ENCODE results near the gene CLEC4E. TPM values are rescaled to one million over a fixed set of nuclear protein-coding genes. Genes with fewer than 3 reads are reported as not detected.
"Not testable (repeated sequence)": the region's sequence is repeated elsewhere in the genome, so short reads cannot be mapped to it uniquely, and the experiment has no call there.

CLEC4E gene
- total and polyA plus RNA-seq, 2 of the 13 experiments (the other 11 are each of a cell fraction or from before 2014, with no cell fraction given): not detected

DNA sequence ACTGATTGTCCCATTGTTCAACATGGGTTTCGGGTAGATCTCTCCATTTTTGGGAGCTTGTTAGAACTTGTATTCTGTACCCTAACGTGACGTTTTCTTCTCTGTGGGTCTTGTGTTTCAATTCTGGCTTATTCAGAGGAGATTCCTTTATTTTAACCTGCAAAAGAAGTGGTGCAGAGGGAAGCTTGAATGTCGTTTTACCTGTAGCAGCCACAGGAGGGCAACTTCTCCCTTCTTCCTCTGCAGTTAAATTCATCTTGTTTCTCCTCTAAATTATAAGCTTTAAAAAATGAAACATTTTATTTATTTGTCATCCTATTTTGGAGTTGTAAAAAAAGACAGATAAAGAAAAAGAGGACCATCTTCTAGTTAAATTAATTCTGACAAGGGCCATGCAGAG is 41.1 kb downstream of the CLEC4E start:
- WGBS (ENCODE audit: low lambda C conversion rate): 3% methylated on average over 4 of the region's 4 CpGs
- Histone ChIP-seq H2AFZ (ENCODE audit: low read length) (no peak overlapping the region), H3K9me3 (ENCODE audit: low read length) (no peaks in the 10 kb centered on the region), H3K27me3 (ENCODE audit: control insufficient read depth in 1 of 2, insufficient read depth in 2 of 2, low read length in 2 of 2) (no peaks in the 10 kb centered on the region; a peak in 1 of 5 replicates), H3K4me2 (ENCODE audit: low read depth, low read length) (no peak overlapping the region), H3K27ac (ENCODE audit: extremely low read length, insufficient read depth, low read length) (no peak overlapping the region), H3K4me1 (ENCODE audit: insufficient read depth, low read length) (no peaks in the 10 kb centered on the region), H3K36me3 (replicated peaks in 1 of 2; ENCODE audit: control insufficient read depth in 1 of 2, insufficient read depth in 2 of 2, low read length in 2 of 2) (no peaks in the 10 kb centered on the region), H3K79me2 (ENCODE audit: insufficient read depth, low read length) (no peaks in the 10 kb centered on the region), H4K20me1 (ENCODE audit: insufficient read depth, low read length) (no peaks in the 10 kb centered on the region), H3K4me3 (replicated peaks in 1 of 3; ENCODE audit: insufficient read depth in 1 of 3, low read depth in 2 of 3, low read length in 3 of 3) (no peak overlapping the region), H3K9ac (ENCODE audit: insufficient read depth, low read depth, low read length) (no peak overlapping the region)
- ChIA-PET POLR2A (no interaction called here), CTCF (ENCODE audit: low intra/inter-chr PET ratio, low total read pairs) (no interaction called here)
- TF ChIP-seq ZNF431 (CRISPR knock-in tag; IDR thresholded peaks at IDR 0.05; ENCODE audit: borderline replicate concordance, low read depth) (no peak), ZNF883 (CRISPR knock-in tag; IDR thresholded peaks at IDR 0.05; ENCODE audit: not compliant biosample characterization) (no peak), ZNF670 (CRISPR knock-in tag; IDR thresholded peaks at IDR 0.05; ENCODE audit: borderline replicate concordance) (no peak), ZBTB38 (CRISPR knock-in tag; IDR thresholded peaks at IDR 0.05) (no peak), MEIS1 (CRISPR knock-in tag; IDR thresholded peaks at IDR 0.05; ENCODE audit: borderline replicate concordance) (no peak), RAD51 (IDR thresholded peaks at IDR 0.05; ENCODE audit: borderline replicate concordance) (no peak)
- TF ChIP-seq, protein P1, sequence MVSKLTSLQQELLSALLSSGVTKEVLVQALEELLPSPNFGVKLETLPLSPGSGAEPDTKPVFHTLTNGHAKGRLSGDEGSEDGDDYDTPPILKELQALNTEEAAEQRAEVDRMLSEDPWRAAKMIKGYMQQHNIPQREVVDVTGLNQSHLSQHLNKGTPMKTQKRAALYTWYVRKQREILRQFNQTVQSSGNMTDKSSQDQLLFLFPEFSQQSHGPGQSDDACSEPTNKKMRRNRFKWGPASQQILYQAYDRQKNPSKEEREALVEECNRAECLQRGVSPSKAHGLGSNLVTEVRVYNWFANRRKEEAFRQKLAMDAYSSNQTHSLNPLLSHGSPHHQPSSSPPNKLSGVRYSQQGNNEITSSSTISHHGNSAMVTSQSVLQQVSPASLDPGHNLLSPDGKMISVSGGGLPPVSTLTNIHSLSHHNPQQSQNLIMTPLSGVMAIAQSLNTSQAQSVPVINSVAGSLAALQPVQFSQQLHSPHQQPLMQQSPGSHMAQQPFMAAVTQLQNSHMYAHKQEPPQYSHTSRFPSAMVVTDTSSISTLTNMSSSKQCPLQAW (CRISPR knock-in tag; IDR thresholded peaks at IDR 0.05): no peak
- FAIRE-seq: no peak
- no TSS peak for BruUV-seq (replicated peaks)
- ATAC-seq: no peak
- in situ Hi-C loops (cut with HindIII; ENCODE audit: extremely low pct_ligation_motif_present, low pct_unique_long_range_greater_than_20kb) (no loop called here), intact Hi-C loops (cut with micrococcal nuclease; ENCODE audit: unreplicated experiment) (no loop called here)
- DNase-seq (ENCODE audit: low spot score): no peak

GRCh38 chr12:8496074-8496473 is 44.6 kb downstream of the CLEC4E start:
- ATAC-seq; BruUV-seq (replicated peaks); H3K9me3 ChIP-seq (ENCODE audit: low read length); H3K27me3 ChIP-seq (ENCODE audit: control insufficient read depth in 1 of 2, insufficient read depth in 2 of 2, low read length in 2 of 2); H3K79me2 ChIP-seq (ENCODE audit: insufficient read depth, low read length); H3K4me2 ChIP-seq (ENCODE audit: low read depth, low read length); intact Hi-C loops (cut with micrococcal nuclease; ENCODE audit: unreplicated experiment); CTCF ChIA-PET (ENCODE audit: low intra/inter-chr PET ratio, low total read pairs); H3K9ac ChIP-seq (ENCODE audit: insufficient read depth, low read depth, low read length); FAIRE-seq; H3K4me1 ChIP-seq (ENCODE audit: insufficient read depth, low read length); H3K4me3 ChIP-seq (replicated peaks in 1 of 3; ENCODE audit: insufficient read depth in 1 of 3, low read depth in 2 of 3, low read length in 3 of 3); H4K20me1 ChIP-seq (ENCODE audit: insufficient read depth, low read length); in situ Hi-C loops (cut with HindIII; ENCODE audit: extremely low pct_ligation_motif_present, low pct_unique_long_range_greater_than_20kb); H3K36me3 ChIP-seq (replicated peaks in 1 of 2; ENCODE audit: control insufficient read depth in 1 of 2, insufficient read depth in 2 of 2, low read length in 2 of 2); H3K27ac ChIP-seq (ENCODE audit: extremely low read length, insufficient read depth, low read length); POLR2A ChIA-PET; DNase-seq (ENCODE audit: low spot score); H2AFZ ChIP-seq (ENCODE audit: low read length): not testable (repeated sequence)
- 4% methylated on average over 3 of the region's 7 CpGs for WGBS (ENCODE audit: low lambda C conversion rate)

DNA sequence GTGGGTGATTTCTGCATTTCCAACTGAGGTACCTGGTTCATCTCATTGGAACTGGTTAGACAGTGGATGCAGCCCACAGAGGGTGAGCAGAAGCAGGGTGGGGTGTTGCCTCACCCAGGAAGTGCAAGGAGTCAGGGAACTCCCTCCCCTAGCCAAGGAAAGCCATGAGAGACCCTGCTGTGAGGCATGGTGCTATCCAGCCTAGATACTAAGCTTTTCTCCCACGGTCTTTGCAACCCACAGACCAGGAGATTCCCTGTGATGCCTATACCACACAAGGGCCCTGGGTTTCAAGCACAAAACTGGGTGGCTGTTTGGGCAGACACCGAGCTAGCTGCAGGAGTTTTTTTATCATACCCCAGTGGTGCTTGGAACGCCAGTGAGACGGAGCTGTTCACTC is 45.0 kb downstream of the CLEC4E start:
- H4K20me1 ChIP-seq (ENCODE audit: insufficient read depth, low read length); H3K4me1 ChIP-seq (ENCODE audit: insufficient read depth, low read length); H3K4me3 ChIP-seq (replicated peaks in 1 of 3; ENCODE audit: insufficient read depth in 1 of 3, low read depth in 2 of 3, low read length in 3 of 3); H3K4me2 ChIP-seq (ENCODE audit: low read depth, low read length); H3K79me2 ChIP-seq (ENCODE audit: insufficient read depth, low read length); H3K36me3 ChIP-seq (replicated peaks in 1 of 2; ENCODE audit: control insufficient read depth in 1 of 2, insufficient read depth in 2 of 2, low read length in 2 of 2); DNase-seq (ENCODE audit: low spot score); H3K9me3 ChIP-seq (ENCODE audit: low read length); H2AFZ ChIP-seq (ENCODE audit: low read length); ATAC-seq; H3K9ac ChIP-seq (ENCODE audit: insufficient read depth, low read depth, low read length); in situ Hi-C loops (cut with HindIII; ENCODE audit: extremely low pct_ligation_motif_present, low pct_unique_long_range_greater_than_20kb); H3K27me3 ChIP-seq (ENCODE audit: control insufficient read depth in 1 of 2, insufficient read depth in 2 of 2, low read length in 2 of 2); POLR2A ChIA-PET; CTCF ChIA-PET (ENCODE audit: low intra/inter-chr PET ratio, low total read pairs); BruUV-seq (replicated peaks); H3K27ac ChIP-seq (ENCODE audit: extremely low read length, insufficient read depth, low read length); FAIRE-seq; intact Hi-C loops (cut with micrococcal nuclease; ENCODE audit: unreplicated experiment): not testable (repeated sequence)
- 0% methylated on average over 1 of the region's 4 CpGs for WGBS (ENCODE audit: low lambda C conversion rate)
